MG63 (cell line): ENCODE results near the gene KDM4B. TPM values are rescaled to one million over a fixed set of nuclear protein-coding genes. Genes with fewer than 3 reads are reported as not detected.

Source experiments
- DNase-seq: peaks from one replicate; pipeline ENCODE4 v3.0.0-alpha.2; 2020
- H3K27me3 ChIP-seq: fragments of 250-450 bp; sonication (Bioruptor Pico); 2 replicates; pipeline ENCODE4 v1.5.1; 2020; ENCODE audit warnings: mild to moderate bottlenecking, moderate library complexity
- H3K36me3 ChIP-seq: fragments of 250-450 bp; sonication (Bioruptor Pico); 2 replicates; pipeline ENCODE4 v1.5.1; 2020; ENCODE audit warnings: mild to moderate bottlenecking, moderate library complexity
- H3K4me3 ChIP-seq: fragments of 250-450 bp; sonication (Bioruptor Pico); 2 replicates; pipeline ENCODE4 v1.5.1; 2020; ENCODE audit warnings: mild to moderate bottlenecking, moderate library complexity
- H3K9me3 ChIP-seq: fragments of 250-450 bp; sonication (Bioruptor Pico); 2 replicates; pipeline ENCODE4 v1.5.1; 2020; ENCODE audit warnings: mild to moderate bottlenecking, moderate library complexity
- total RNA-seq: library from RNA; depleted of rRNA; stranded (reverse); fragments of >200 nt; shearing (Covaris generic); gene quantifications from 2 replicates; pipeline ENCODE4 v1.2.3, GENCODE V29; 2014; ENCODE audit warnings: low replicate concordance

The KDM4B gene
- total RNA-seq, 1 experiment from 2014 or later: 10.3 TPM

DNA sequence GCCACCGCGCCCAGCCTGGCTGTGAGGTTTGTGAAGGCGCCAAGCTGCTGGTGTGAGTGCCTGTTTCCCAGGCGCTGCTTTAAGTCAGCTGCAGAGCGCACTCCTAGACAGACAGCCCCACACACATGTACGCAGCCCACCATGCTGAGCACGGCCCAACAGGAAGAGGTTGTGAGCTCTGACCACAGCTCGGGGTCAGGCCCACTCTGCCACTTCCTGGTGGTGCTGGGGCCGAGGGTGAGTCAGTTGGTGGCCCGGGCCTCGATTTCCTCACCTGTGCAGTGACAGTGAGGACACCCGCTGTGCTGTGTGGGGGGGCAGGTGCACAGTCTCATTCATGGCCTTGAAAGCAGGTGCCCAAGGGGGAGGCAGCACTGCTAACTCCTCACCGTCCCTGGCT is 106.7 kb downstream of the KDM4B start:
- Histone ChIP-seq H3K4me3 (no peak overlapping the region), H3K27me3 (no peaks in the 10 kb centered on the region), H3K36me3 (no peaks in the 10 kb centered on the region), H3K9me3 (no peaks in the 10 kb centered on the region)
- DNase-seq: no peak

DNA sequence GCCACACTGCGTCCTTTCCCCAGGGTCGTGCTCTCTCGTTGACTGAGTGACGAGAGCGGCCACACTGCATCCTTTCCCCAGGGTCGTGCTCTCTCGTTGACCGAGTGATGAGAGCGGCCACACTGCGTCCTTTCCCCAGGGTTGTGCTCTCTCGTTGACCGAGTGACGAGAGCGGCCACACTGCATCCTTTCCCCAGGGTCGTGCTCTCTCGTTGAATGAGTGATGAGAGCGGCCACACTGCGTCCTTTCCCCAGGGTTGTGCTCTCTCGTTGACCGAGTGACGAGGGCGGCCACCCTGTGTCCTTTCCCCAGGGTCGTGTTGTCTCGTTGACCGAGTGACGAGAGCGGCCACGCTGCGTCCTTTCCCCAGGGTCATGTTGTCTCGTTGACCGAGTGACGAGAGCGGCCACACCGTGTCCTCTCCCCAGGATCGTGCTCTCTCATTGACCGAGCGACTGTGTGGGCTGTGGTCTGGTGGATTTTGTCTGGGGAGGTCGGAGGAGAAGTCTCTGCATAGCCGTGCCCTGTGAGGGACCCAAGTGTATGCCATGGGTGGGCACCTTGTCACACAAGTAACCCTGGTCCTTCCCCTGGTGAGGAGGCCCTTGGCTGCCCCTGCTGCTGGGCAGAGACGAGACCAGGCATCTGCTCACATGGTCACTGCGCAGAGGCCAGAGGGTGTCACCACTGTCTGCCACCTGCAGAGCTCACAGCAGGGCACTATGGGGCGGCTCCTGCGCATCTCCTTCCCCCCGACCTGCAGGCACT is 107.7 kb downstream of the KDM4B start:
- H3K36me3 ChIP-seq: no peaks in the 10 kb centered on the region
- no peaks in the 10 kb centered on the region for H3K9me3 ChIP-seq
- DNase-seq: no peak
- no peak overlapping the region for H3K4me3 ChIP-seq
- H3K27me3 ChIP-seq: no peaks in the 10 kb centered on the region

DNA sequence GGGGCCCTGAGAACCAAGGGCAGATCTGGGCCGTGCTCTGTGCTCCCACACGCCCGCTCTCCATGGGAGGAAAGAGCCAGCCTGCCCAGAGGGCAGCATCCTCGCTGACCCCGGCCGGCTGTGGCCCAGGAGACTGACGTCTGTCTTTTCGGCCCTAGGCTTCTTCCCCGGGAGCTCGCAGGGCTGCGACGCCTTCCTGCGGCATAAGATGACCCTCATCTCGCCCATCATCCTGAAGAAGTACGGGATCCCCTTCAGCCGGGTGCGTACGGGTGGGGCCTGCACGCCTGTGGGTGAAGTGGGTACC is 108.2 kb downstream of the KDM4B start:
- Histone ChIP-seq H3K4me3 (no peak overlapping the region), H3K9me3 (no peaks in the 10 kb centered on the region), H3K27me3 (no peaks in the 10 kb centered on the region), H3K36me3 (no peaks in the 10 kb centered on the region)
- no peak for DNase-seq

DNA sequence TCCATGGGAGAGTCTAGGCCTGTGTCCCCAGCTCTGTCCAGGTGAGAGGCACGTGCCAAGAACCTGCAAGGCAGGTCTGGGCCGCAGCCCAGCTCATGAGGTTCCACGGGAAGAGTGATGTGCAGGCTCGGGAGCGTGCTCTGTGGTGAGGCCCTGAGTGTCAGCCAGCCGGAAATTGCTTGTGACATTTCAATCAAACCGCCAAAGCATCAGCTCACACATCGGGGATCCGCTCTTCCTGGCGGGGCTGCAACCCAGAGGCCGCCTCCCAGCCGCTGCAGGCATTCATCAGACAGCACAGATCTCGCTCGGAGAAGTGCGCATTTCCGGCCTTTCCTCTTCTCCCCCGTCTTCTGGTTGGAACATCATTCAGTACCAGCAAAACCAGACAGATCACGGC is 109.3 kb downstream of the KDM4B start:
- DNase-seq: no peak
- H3K27me3 ChIP-seq: no peaks in the 10 kb centered on the region
- H3K4me3 ChIP-seq: no peak overlapping the region
- H3K9me3 ChIP-seq: no peaks in the 10 kb centered on the region
- no peaks in the 10 kb centered on the region for H3K36me3 ChIP-seq

DNA sequence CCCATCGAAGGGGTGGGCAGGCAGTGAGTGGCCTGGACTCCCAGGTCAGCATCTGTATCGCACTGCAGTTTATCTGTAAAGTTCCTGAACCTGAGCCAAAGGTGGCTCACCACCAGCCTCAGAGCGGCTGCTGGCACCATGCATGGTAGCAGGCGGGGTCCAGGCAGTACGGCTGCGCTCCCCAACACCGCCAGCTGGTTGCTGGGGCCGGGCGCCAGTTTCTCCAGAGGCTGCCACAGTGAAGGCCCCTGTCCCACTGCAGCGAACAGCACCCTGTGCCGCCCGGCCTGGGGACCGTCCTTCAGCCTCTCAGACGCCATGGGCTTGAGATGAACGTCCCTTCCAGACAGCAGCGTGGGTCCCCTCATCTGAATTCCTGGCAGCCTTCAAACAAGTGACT is 109.8 kb downstream of the KDM4B start:
- DNase-seq: no peak
- Histone ChIP-seq H3K27me3 (no peaks in the 10 kb centered on the region), H3K4me3 (no peak overlapping the region), H3K9me3 (no peaks in the 10 kb centered on the region), H3K36me3 (no peaks in the 10 kb centered on the region)

DNA sequence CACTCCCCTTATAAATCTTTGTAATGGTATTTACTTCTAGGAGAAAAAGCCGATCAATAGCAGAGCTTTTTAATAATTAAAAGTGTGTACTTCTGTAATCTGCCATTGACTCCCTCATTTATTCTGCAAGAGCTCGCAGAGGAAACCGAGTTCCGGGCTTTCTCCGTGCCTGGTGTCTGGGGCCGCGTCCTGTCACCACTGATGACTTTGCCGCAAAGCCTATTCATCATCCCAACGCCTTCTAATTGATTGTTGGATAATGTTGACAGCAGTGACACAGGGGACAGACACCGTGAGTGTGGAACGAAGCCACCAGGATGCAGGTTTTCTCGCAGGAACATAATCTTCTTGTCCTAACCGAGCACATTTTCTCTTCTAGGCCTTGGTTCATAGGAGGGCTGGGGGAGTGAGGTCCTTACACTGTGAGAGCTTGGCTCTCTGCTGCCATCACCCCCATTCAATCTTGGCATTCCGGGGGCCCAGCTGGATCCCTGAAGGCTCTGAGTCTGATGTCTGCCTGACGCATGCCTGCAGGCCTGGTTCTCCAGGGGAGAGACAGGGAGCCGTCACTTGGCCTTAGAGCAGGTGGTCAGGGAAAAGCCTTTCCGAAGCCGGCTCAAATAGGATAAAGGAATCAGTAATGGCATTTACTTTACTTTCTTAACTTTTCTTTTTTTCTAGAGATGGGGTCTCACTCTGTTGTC is 110.3 kb downstream of the KDM4B start:
- Histone ChIP-seq H3K27me3 (no peaks in the 10 kb centered on the region), H3K36me3 (no peaks in the 10 kb centered on the region), H3K9me3 (no peaks in the 10 kb centered on the region), H3K4me3 (no peak overlapping the region)
- DNase-seq: no peak

DNA sequence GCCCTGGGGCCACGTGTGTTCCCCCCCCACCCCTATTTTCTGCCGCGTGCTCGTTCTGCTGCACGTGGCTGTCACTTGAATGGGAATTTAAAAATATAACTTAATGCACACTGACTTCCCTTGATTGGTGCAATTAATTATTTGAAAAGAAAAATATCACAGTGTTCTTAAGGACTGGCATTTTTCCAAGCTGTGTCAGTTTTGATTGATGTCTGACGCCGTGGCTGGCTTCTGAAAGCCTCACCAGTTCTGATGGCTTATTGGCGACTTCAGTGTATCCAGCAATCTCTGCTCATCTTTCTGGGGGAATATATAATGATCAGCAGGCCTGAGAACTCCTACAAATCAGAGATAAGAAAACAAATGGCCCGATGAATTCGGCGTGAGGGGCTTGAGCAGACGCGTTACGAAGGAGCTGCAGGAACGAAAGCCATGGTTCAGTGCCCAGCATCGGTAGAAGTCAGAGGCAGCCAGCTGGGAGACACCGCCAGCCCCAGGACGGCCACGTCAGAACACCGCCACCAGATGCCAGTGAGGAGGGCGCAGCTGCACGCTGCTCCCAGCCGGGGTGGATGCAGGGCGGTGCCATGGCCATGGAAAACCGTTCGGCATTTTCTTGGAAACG is 111.2 kb downstream of the KDM4B start:
- no peaks in the 10 kb centered on the region for H3K36me3 ChIP-seq
- H3K4me3 ChIP-seq: no peak overlapping the region
- no peaks in the 10 kb centered on the region for H3K27me3 ChIP-seq
- H3K9me3 ChIP-seq: no peaks in the 10 kb centered on the region
- DNase-seq: no peak

DNA sequence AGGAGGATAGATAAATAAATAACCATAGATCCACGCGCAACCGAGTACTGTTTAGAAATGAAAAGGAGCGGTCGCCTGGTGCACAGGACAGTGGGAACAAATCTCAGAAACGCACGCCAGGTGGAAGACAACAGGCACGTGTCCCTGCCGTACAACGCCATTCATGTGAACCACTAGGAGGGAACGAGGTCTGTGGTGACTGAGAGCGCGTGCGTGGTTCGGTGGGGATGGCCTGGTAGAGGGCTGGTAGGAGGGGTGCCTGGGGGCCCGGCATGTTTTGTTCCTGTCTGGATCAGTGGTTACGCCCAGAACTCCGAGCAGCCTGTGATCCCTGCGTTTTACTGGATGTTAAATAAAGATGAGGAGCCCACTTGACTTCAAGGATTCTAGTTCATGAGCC is 111.9 kb downstream of the KDM4B start:
- no peak for DNase-seq
- H3K36me3 ChIP-seq: no peaks in the 10 kb centered on the region
- no peak overlapping the region for H3K4me3 ChIP-seq
- no peaks in the 10 kb centered on the region for H3K27me3 ChIP-seq
- H3K9me3 ChIP-seq: no peaks in the 10 kb centered on the region

DNA sequence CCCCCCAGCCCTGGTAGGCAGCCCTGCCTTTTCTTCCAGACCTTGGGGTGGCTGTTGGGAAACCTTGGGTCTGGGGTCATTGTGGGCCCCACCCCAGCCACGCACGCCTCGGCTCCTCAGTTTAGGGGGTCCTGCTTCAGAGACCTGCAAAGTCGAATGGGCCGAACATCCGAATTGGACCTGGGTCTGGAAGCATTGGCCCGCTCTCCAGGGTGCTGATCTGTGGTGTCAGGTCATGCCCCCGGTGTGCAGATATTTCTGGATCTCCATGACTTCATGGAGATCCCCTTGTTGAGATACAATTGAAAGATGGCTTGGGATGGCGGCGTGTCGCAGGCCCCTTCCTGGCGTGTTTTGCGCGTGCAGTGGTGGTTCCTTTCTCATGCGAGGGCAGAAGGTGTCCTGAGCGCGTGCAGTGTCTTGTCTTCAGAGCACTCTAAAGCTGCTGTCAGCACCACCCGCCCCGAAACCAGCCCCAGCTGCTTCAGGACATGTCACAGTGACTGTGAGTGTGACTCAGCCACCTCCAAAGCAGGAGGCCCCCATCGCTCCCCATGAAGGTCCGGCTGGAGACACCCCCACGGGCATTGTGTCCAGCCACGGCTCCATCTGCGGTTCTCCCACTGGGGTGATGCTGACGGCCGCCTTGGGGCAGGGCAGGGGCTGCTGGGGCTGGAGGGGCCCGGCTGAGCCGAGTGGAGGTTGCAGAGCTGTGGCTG is 112.7 kb downstream of the KDM4B start:
- Histone ChIP-seq H3K36me3 (no peaks in the 10 kb centered on the region), H3K4me3 (no peak overlapping the region)
- no peak for DNase-seq

DNA sequence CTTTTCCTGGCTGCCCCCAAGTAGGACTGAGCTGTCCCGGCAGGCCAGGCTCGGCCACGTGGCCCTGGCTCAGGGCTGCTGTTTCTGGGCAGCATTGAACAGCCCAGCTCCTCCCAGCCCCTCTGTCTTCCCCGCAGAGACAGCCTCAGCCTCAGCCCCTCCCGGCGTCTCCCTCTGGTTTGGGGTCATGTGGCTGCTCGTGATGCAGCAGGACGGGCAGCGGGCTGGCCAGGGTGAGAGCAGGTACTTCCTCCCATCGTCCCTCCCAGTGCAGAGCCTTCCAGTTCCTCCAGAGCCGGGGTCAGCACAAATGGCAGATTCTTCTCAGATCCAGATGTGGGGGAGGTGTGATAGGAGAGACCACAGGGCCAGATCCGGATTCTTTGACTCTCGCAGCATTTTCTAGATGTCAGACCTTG is 114.6 kb downstream of the KDM4B start:
- no peak for DNase-seq
- Histone ChIP-seq H3K9me3 (no peaks in the 10 kb centered on the region), H3K27me3 (no peaks in the 10 kb centered on the region), H3K36me3 (no peaks in the 10 kb centered on the region), H3K4me3 (no peak overlapping the region)

More for the DNA sequence above, 112.7 kb downstream of the KDM4B start:
- Histone ChIP-seq H3K27me3 (no peaks in the 10 kb centered on the region), H3K9me3 (no peaks in the 10 kb centered on the region)

DNA sequence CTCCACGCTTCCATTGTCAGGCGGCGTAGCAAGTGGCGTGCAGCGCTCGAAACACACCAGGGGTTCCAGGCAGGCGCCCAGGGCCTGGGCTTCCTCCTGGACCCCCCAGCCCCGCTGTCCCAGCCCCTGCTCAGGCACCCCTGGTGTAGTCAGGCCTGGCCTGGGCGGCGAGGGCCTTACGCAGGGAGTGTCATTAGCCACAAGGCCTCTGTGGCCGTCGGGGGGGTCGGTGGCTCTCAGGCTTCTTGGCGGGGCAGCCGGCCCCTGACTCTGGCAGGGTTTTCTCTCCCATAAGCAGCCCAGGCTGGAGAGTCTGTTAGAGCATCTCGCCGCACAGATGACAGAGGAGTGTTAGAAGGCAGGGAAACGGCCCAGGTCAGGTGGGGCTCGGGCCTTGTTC is 116.7 kb downstream of the KDM4B start:
- H3K9me3 ChIP-seq: no peaks in the 10 kb centered on the region
- DNase-seq: no peak
- H3K36me3 ChIP-seq: no peaks in the 10 kb centered on the region
- no peaks in the 10 kb centered on the region for H3K27me3 ChIP-seq
- no peak overlapping the region for H3K4me3 ChIP-seq

DNA sequence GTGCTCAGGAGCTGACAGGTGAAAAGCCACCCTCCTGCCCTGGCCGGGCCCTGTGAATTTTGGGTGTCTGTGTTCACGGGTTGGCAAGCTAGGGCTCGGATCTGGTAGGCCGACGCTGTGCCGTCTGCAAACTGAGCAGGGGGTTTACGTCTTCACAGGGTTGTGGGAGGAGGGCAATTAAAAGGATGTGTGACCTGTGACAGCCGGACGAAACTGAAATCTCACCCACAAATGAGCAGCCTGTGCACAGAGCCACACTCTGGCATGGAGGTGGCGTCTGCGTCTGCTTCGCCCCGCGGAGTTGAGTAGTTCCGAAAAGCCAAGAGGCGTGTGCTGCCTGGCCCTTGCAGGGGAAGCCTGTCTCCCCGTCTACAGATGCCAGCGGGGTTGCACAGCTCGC is 117.3 kb downstream of the KDM4B start:
- Histone ChIP-seq H3K36me3 (no peaks in the 10 kb centered on the region), H3K9me3 (no peaks in the 10 kb centered on the region), H3K4me3 (no peak overlapping the region), H3K27me3 (no peaks in the 10 kb centered on the region)
- DNase-seq: no peak

DNA sequence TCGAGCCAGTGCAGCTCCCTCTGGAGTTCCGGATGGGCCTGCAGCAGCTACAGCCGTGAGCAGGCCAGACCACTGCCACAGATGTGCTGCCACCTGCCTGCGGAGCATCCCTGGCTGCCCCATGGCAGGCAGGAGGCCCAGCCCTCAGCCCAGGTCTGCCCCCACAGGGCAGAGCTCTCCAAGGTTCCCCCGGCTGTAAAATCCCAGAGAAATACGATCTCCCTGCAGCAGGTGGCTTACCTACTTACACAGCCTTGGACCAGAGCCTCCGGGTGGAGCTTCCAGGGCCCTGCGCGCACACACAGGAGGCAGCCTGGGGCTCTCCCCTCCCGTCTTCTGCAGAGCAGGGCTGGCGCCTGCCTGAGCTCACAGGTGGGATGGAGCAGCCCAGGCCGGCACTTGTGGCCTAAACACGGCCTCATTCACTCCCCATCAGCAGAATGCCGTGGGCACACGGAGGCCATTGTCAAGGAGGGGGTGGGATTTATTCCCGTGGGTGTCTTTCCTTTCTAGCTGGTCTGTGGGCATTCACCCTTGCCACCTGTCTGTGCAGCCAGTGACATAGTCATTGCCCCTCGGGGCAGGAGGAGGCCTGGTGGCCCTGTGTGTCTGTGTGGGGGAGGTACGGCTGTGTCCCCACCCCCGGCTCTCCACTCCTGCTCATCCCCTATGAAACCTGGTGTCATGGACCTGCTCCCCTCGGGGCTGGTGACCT is 118.0 kb downstream of the KDM4B start:
- no peaks in the 10 kb centered on the region for H3K9me3 ChIP-seq
- H3K36me3 ChIP-seq: no peaks in the 10 kb centered on the region
- no peaks in the 10 kb centered on the region for H3K27me3 ChIP-seq
- H3K4me3 ChIP-seq: no peak overlapping the region
- DNase-seq: no peak

DNA sequence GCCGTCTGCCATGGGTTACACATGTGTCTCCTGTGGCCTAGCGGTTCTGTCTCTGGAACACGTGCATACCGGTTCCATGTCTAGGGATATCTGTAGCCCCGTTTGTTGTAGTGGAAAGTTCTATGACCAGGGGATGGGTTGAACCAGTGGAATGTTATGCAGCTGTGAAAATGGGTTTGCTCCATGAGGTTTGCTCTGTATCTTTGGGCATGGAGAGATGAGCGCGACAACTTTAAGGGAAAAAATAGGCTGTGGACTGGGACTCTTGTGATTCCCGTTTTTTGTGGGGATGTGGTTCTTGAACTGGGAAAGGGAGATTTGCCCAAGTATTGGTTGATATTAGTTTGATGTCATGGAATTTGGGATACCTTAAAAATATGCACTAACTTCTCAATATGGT is 120.4 kb downstream of the KDM4B start:
- Histone ChIP-seq H3K36me3 (no peaks in the 10 kb centered on the region), H3K4me3 (no peak overlapping the region), H3K27me3 (no peaks in the 10 kb centered on the region), H3K9me3 (no peaks in the 10 kb centered on the region)
- no peak for DNase-seq

DNA sequence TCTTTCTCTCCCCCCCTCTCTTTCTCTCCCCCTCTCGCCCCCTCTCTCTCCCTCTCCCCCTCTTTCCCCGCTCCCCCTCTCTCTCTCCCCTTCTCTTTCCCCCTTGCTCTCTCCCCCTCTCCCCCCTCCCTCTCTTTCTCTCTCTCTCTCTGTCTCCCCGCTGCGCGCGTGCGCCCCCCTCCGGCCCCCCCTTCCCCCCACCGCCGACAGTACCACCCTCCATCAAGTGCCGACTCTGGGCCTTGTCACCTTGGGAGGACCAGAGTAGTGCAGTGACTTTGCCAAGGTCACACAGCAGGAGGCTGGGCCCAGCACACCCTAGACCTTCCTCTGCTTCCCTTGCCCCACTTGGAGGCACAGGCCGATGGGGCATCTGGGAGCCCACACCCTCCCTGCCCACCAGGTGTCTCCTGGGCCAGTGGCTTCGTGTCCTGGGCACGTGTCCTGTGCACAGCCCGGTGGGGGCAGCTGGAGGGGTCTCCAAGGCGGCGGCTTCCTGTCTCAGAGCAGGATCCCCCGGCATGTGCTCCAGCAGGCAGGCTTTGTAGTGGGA is 121.6 kb downstream of the KDM4B start:
- Histone ChIP-seq H3K27me3 (no peaks in the 10 kb centered on the region), H3K4me3 (no peak overlapping the region), H3K36me3 (no peaks in the 10 kb centered on the region), H3K9me3 (no peaks in the 10 kb centered on the region)
- DNase-seq: no peak

DNA sequence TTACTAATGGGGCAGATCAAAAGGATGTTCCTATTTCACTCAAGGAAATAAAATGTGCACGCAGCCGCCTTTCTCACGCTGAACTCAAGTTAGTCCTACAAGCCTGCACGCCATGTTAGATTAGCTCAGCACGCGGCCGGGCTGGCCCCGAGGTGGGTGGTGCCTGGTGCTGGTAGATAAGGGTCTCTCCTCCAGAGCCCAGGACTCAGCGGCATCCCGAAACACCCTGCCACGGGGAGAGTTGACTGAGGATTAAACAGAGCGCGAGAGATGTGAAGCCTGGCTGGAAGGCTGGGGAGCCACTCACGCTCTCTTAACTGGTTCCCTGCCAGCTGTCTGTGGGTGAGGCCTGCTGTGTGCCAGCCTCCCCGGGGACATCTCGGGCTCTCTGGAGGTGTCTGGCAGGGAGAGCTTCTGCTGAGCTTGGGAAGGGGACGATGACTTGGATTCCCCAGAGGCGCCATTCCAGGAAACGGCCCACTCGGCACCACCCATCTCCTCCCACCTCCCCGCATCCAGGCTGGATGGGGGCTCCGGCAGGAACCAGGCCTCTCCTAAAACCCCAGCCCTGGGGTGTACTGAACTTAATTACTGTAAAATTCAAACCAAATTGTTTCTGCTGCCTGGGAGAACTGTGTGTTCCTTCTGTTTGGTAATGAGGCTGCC is 122.2 kb downstream of the KDM4B start:
- Histone ChIP-seq H3K9me3 (no peaks in the 10 kb centered on the region), H3K27me3 (no peaks in the 10 kb centered on the region), H3K36me3 (no peaks in the 10 kb centered on the region), H3K4me3 (no peak overlapping the region)
- DNase-seq: no peak
